ENCODE measurements around the gene GRID1.

GRID1 gene

DNA sequence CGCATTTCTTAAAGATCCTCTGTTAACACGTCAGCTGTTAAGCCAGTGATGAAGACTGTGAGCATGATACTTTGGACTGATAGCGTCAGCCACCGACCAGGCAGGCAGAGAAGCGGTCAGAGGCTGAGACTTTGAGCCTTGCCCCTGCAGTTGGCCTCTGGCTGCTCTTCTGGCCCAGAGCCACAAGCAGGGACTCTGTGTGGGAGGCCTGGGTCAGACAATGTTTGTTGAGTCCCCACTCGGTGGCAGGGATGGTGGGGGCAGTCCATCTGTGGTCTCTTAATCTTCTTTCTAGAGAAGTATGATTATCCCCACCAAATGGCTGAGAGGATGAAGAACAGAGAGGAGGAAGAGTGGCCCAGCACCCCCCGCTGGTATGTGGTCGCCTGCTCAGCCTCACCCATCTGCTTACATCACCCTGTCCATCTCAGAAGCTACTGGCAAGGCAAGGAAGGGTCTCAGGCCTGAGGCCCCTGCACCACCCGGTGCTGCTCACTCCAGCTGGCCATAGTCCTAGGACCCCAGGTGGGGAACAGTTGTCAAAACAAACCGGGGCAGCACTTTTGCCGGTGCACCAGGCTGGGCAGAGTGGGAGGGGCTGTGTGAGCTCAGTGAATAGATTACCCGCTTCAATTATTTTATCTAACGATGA lies 202.9 kb downstream of the GRID1 start:
- DNase-seq, result no peak

DNA sequence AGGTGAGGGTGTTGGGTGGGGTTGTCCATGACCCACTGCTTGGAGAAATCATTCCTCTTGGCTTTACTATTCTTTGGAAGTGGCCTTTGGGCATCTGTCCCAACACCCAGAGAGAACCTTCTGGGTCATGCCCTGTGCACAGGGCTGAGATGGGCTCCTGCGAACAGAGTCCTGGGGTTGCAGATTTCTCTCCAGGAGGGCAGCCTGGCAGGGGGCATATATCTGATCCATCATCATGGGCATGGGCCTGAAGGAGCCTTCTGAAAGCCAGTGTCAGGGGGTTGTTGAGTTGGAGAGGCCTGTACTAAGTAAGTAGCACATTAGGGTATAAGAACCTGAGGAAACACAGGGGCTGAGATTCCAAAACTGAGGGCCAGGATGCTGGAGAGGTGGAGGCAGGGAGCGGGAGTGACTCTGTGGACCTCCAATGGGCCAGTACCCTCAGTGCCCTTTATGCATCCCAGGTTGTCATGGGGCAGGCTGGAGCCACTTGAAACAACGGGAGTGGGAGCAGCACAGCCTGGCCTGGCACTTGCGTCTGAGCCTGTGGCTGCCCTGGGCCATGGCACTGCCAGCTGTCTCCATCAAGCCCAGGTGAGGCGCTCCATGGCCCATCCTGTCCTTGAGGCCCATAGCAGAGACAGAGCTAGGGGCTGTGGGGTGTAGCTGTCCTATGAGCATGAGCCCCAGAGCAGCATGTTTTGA lies 203.7 kb downstream of the GRID1 start:
- DNase-seq, result no peak

DNA sequence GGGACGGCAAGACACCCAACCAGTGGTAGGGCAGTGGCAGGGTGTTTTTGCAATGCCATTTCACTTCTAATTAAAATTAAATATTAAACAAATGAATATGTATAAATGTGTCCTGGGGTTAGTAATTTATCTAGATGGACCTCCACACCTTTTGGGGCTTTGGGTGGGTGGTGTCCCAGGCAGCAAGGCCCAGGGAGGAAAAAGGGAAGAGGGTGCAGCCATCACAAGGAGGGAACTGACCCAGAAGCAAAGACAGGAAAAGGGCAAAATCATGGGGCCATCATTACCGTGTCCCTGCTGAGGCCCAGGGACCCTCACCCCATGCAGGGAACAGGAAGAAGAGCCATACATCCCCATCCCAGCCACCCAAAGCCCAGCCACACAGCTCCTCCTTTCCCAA lies 204.6 kb downstream of the GRID1 start:
- DNase-seq, result no peak

DNA sequence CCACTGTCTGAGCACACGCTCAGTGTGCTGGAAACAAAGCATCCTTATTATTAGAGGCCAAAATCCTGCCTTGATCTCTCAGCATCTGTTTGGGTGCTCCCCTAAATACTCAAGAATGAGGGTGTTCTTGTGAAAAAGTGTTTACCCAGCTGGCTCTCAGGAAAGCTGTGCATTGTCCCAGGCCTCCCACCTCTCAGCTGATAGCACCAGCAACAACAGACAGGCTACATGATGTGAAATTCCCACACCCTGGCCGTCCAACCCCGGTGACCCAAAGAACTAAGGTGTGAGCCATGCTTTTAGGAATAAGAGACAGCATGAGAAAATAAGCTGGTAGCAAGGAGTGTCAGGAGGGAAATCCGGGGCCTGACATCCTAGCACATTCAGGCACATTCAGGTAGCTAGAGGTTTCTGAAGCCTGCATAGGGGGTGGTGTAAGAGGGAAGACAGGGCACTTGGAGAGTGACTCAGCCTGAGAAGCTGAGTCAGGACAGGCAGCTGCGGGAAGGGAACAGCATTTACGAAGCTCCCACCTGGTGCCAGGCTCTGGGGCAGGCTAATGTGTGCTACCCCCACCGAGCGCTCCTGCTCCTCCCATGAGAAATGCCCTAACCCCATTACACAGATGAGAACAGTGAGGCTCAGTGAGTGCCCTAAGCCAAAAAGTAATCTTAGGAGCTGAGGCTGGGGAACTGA lies 205.6 kb downstream of the GRID1 start:
- DNase-seq, result no peak

DNA sequence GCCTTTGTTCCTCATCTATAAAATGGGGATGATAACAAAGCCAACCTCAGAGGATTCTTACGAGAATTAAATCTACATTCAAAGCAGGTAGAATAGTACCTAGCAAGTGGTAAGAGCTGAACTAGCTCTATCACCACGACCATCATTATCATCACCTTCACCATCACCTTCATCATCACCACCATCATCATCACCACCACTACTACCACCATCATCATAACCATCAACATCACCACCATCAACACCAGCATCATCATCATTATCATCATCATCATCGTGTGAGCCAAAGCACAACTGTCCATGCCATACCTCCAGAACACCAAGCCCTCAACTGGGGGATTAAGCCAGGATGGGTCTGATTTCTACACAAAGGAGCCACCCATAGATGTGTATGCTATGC lies 206.8 kb downstream of the GRID1 start:
- no peak for DNase-seq

DNA sequence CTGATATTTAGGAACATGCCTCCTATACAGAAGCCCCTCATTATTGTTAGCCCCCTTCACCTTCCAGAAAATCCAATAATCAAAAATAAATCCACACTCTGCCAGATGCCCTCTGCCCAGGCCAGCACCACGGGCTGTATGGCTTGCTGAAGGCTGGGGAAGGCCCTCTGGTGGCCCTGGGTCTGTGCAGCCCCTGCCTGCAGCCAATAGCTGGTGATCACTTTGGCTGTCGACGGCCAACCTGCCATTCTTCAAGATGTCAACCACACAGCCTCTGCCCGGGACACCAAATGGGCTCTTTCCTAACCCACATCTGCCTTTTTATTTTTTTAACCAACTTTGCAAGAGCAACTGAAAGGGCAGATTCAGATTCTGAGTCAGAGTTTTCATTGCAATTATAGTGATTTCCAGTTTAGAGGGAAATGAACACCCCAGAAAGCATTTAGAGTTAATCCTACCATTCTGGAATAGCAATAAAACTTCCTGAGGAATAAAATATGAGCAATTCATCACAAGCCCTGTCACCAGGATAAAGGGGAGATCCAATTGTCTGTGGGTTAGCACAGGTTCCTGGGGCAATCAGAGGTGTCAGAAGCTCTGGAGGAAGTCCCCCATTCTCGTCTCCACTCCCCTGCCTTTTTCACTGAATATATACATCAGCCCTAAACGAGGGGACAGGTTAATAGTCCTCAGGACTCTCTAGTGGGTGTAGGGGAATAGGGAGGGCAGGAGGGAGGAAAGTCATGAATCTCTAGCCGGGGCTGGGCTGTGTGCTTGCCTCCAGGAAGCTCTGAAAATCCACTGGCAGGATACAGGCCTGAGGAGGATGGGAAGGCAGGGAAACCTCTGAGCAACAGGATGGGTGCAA lies 211.3 kb downstream of the GRID1 start:
- DNase-seq, result no peak

DNA sequence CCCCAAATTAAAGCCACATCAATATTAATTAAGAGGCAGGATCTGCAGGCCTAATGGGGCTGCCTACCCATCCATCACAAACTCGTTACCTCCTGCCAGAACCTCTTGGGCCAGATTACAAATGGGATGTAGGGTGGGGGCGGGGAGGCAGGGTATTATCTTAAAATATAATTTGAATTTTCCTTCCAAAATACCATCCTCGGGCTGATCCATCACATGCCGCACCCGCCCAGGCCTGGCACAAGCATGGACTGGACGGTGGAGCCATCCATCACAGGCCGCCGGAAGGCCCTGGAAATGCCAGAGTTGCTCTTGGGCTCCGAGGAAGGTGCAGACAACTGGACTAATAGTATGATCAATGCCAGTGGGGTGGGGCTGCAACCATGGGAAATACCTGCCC lies 212.8 kb downstream of the GRID1 start:
- no peak for DNase-seq

DNA sequence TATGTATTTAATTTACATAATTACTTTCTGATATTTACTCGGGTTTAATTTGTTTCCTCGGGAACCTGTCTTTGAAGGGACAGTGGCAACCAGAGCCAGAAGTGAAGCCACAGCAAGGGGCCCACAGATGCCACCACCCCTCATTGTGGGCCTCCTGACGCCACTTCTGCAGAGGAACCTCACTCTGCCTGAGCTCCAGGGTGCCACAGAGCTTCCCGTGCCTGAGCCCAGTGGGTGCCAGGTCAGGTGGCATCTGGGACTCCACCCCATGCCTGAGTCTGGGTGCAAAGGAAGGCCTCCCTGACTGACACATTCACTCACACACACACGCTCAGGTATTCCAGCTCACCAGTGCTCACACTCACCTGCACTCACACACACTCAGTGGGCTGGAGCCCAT lies 213.7 kb downstream of the GRID1 start:
- no peak for DNase-seq

DNA sequence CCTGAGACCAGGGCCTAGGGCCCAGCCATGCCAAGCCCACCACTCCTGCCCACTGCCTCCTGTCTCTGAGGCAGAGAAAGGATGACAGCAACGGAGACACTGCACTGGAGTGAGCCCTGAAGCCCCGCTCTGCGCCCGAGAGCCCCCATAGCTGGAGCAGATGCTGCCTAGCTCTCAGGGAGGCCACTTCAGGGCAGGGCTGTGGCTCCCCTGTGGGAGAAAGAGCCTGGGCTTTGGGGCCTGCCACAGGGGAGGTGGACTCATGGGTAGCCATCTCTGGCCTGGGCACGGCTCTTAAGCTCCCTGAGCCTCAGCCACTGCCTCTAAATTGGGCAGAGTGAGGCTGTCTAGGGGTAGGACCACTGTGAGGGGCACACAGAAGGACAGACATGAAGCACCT lies 214.2 kb downstream of the GRID1 start:
- DNase-seq, result no peak

DNA sequence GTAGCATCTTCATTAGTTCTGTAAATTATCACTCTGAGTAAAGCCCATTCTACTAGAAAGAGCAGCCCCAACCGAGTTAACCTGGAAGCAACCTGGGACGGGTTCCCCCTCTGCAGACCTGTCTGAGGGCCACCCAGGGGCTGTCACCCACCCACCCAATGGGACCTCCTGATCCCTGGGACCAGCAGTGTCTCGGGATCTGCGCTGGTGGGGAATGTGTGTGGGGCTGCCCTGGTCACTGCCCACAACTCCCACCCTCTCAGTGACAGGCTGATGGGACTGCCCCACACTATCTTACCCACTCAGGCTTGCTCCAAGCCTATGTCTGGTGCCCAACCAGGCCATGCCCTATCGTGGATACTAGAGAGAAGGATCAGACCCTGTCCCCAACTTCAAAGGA lies 215.0 kb downstream of the GRID1 start:
- no peak for DNase-seq

DNA sequence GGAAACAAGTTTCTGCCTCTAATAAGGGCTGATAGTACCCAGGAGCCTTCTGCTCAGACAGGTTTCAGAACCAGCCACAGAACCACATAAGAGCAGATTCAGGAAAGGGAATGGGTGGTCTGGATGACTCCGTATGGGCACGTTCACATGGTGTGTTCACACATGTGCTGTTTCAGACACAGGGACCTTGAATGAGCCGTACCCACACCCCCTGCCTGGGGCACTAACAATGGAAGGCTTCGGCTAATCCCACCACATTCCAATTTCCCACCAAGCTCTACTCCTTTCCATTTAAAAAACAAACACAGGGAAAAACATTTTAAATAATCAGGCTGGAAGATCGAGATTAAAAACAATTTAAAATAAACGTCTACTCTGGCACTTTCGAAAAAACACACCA lies 217.3 kb downstream of the GRID1 start:
- no peak for DNase-seq

DNA sequence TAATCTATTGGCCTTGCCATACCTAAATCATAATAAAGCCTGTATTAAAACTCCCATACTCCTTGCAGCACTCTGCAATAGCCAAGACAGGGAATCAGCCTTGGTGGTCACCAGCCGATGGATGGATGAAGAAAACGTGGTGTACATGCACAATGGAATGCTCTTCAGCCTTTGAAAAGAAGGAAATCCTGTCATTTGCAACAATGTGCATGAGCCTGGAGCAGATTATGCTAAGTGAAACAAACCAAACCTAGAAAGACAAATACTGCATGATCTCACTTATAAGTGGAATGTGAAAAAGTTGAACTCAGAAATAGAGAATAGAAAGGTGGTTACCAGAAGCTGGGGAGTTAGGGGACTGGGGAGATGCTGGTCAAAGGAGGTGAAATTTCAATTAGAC lies 218.5 kb downstream of the GRID1 start:
- no peak for DNase-seq

DNA sequence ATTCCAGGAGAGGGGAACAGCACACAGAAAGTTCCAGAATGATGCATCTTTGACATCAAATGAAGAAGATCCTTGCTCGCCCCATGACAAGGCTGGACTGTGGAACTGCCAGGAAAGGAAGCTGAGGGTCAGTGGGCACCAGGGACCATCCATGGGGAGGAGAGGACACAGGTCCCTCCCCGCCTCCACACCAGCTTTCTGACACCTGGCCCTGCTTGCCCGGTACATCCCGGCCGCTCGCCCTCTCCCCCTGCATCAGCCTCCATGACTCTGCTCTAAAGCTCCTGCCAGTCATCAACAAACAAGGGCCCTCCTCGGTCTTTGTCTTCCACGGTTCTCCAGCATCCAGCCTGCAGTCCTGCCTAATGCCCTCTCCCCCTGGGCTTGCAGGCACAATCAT lies 222.3 kb downstream of the GRID1 start:
- DNase-seq, result no peak

DNA sequence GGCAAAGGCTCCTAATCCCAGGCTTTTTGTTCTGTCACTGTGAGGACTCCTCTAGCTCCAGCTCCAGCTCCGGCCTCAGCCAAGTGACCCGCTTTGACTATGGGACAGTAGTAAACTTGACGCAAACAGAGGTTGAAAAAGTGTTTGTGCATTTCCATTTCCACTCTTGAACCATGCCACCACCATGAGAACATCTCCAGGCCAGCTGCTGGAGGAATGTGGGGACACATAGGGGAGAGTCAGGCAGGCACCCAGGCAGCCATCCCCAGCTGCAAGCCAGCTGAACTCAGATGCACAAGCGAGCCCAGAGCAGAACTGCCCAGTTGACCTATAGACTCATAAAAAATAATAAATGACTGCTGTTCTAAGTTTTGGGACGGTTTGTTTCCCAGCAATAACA lies 224.7 kb downstream of the GRID1 start:
- DNase-seq, result no peak

DNA sequence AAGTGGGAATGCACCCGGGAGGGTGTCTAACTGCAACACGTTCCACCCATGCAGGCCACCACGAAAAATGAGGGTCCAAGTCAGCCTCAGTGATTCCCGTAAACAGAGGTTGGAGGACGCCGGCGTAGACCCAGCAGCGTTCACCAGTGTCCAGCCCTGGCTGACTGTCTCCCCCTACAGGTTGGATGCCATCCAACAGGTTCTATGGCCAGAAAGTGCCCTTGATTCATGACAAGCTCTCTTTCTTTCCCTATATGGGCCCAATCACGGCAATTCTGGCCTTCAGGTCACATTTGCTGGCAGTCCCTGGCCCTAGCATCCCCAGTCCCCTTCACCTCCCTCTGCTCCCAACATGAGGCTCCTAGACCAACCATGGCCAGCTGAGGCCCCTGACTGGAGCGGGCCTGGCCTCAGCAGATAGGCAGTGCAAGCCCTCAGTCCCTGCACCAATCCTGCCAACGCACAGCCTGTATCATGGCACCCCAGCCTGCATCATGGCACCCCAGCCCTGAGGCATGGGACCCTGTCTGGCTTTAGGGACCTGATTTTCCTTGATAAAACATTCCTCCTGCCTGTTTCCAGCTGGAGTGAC lies 227.4 kb downstream of the GRID1 start:
- DNase-seq, result peak; percentile 29

DNA sequence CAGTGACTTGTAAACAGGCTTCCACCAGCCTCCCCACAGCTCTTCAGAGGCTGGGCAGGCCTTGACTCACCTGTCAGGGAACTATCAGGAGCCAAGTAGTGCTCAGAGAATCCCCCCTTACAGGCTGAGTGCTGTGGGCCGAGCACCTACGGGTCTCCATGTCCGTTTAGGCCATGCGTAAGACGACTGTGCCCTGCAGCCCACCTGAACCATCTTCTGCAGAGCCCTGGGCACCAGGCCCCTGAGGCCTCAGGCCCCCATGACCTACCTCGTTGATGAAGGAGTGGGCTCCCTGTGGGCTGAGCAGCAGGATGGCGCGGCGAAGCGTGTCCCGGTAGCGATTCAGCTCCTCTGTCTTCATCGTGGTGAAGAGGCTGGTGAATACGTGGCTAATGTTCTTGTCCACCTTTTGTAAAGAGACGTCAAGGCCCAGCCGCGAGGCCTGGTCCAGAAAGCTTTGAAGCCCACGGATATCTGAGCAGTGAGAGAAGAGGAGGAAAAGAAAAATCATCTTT lies 228.0 kb downstream of the GRID1 start:
- DNase-seq, result no peak

DNA sequence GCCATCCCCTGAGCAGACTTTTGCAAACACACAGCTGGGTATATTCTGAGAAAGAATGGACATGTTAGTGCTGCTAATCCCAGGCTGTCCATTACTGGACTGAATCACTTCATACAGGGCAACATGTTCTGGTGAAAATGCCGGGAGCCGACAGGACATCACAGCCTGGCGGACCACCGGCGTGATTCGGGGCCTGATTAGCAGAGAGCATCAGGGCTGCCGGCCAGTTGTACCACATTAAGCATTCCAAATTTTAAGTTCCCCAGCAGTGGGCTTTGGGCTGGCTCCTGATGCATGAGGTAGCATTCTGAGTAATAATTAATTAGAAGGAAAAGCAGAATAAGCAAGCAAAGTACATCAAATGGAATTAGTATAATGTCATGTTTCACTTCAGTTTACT lies 229.0 kb downstream of the GRID1 start:
- no peak for DNase-seq

DNA sequence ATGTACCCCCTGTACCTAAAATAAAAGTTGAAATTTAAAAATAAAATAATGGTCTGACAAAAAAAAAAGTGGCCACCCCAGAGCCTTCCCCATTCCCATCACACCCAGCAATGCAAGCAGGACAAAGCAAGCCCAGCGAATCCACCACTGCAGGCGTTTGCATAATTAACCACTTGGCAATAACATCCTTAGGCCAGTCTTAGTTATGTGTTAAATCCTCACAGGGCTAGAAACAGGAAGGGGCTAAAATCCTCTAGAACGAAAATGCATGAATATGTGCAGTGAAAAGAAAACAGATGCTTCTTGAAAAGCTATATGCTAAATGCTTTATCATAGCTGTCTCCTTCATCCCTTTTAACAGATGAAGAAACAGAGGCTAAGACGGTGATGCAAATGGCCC lies 229.7 kb downstream of the GRID1 start:
- DNase-seq, result no peak

DNA sequence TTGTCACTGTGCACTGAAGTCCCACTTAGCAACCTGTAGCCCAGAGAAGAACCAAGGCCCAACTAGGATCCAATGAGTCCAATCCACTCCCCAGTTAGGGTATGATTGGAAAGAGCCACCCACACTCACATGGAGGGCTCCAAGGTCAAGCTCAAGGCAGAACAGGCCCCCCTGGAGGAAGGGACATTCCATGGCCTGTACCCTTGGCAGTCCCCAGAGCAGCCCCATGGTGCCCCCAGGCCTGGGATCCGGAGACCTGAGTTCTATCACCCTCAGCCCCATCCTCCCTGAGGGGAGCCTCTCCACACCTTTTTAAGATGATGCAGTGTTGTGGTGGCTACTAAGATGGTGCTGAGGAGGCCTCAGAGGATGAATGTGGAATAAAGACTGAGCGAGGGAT lies 231.4 kb downstream of the GRID1 start:
- no peak for DNase-seq

DNA sequence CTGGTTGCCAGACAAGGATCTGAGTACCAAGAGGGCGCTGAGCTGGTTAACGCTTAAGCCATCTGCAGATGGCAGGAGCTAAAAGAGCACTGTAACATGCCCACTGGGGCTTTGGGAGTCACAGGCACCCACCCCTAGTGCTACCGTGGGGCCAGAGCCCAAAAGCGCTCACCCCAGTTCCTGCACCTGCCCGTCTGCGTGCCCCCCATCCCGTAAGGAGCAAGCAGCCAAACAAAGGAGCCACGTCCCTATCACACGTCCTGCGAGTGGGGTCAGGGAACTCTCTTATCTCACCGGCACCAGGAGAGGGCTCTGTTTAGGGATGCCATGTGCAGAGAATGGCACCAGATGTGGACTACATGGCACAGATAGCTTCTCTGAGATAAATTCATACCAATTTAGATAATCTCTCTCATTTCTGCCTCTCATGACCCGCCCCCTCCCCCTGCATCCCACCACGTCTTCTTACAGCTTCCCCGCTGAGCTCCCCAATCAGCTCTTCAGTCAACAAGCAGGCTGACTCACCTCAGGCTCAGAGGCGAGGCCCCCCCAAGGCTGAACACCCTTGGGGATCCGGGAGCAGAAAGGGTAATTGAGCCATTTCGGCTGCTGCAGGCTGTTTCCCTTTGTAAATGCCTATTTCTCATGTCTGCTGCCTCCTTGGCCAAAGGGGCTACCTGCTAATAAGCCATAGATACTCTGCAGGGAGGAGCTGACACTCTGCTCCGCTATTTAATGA lies 235.7 kb downstream of the GRID1 start:
- no peak for DNase-seq

DNA sequence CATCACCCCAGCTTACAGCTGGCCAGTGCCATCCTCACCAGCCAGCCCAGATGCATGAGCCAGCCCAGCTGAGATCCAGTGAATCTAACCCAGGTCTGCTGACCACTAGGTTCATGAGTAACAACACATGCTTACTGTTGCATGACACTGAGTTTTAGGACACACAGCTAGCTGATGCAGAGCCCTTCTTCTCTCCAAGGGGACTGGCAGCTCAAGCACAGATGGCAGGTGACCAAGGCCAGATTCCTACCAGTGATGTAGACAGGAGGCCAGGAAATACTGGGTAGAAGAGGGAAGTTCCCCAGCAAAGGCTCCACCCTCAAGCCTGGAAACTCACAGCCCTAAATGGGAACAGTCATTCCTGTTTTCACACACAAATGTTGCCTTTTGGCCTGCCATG lies 236.6 kb downstream of the GRID1 start:
- DNase-seq, result no peak

DNA sequence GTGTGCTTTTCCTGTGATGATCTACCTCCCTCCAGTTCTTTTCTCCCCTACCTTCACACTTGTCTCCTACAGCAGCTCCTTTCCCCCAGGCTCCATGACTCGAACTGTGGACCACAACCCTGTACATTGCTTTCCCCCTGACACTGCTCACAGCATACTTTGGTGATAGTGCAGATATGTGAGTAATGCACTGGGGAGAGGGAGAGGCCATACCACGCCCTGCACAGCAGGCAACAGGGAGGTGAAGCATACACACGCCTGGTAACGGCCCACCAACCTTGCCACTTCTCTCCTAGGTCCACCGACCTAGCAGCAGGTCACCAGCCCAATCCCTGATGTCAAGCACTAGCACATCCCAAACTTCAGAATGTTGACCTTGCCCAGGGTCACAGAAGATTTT lies 238.2 kb downstream of the GRID1 start:
- DNase-seq, result no peak

Data from hematopoietic multipotent progenitor cell treated with erythropoietin and hydrocortisone succinate and interleukin-3 and kit ligand, for 8 days (in vitro differentiated cells).